Right cardiac atrium (tissue), 5 donors: ENCODE measurements around the gene EXOC6. TPM values are rescaled to one million over a fixed set of nuclear protein-coding genes. Genes with fewer than 3 reads are reported as not detected.
"Not testable (repeated sequence)": the region's sequence is repeated elsewhere in the genome, so short reads cannot be mapped to it uniquely, and the experiment has no call there.

Experiments
- ATAC-seq, 2 donors: fragments of 200-7000 bp; cut with Tn5 transposase; one replicate each; pipeline versions ENCODE4 v1.8.0 to v1.9.1; 2020; ENCODE audit warnings: moderate library complexity in 2 of 2, mild to moderate bottlenecking in 1 of 2
- DNase-seq, 3 donors: peaks; one replicate each; pipeline ENCODE4 v3.0.0-alpha.2; 2020
- H3K27ac ChIP-seq: one replicate; pipeline ENCODE4 v1.5.1; 2013; ENCODE audit warnings: mild to moderate bottlenecking, low read length, control low read depth, moderate library complexity
- H3K27me3 ChIP-seq: one replicate; pipeline ENCODE4 v1.6.1; 2013; ENCODE audit not compliant: control insufficient read depth, insufficient read depth
- H3K4me1 ChIP-seq: one replicate; pipeline ENCODE4 v1.6.1; 2013; ENCODE audit warnings: low read length; ENCODE audit not compliant: control insufficient read depth, insufficient read depth
- H3K4me3 ChIP-seq: one replicate; pipeline ENCODE4 v1.5.1; 2013; ENCODE audit warnings: low read length, control low read depth
- H3K9me3 ChIP-seq: one replicate; pipeline ENCODE4 v1.6.1; 2013; ENCODE audit warnings: low read length; ENCODE audit not compliant: control insufficient read depth
- WGBS: extraction: QIAGEN DNeasy Blood & Tissue Kit; methylation state at CpG from one replicate; pipeline ENCODE4 v1.1.7; 2013; 5-methylcytosine and 5-hydroxymethylcytosine counted together
- intact Hi-C, 4 donors: fragments of 100-400 bp; cut with DNase I; formaldehyde crosslinking; loops; one replicate each; pipeline versions ENCODE4 v1.11.0 to v1.14.0; 2022 to 2023
- polyA plus RNA-seq: library from polyadenylated mRNA; stranded (reverse); fragments of 200-250 nt; gene quantifications from one replicate; pipeline ENCODE4 v1.2.3, GENCODE V29; 2013
- total RNA-seq, 4 donors: library from RNA; stranded (reverse); fragmentation: NEBNext Ultra II Directional; extraction: Animal tissue kit (Norgen Biotek cat#: 25700); gene quantifications; one replicate each; pipeline ENCODE4 v1.2.1, GENCODE V29; 2021
- donor health status: healthy with polysubstance abuse.
- donor health status: DM: no; HTN: yes; CAD: no.
- donor health status: DM: no; HTN: no; CAD: no.
- donor health status: DM: no; HTN: yes; CAD: no; lungs with severe emphysema.
- donor health status: DM: yes; HTN: yes; CAD: no.

EXOC6 gene
- total and polyA plus RNA-seq, 5 donors, result 5.7 to 9.5 (median 8.8) TPM

GRCh38 chr10:92946491-92946890 lies 98.2 kb downstream of the EXOC6 start:
- 99% methylated on average over 3 of the region's 3 CpGs for WGBS
- DNase-seq (no peak), ATAC-seq (no peak)
- Histone ChIP-seq H3K27me3 (no peaks in the 10 kb centered on the region), H3K4me3 (no peak overlapping the region), H3K4me1 (no peaks in the 10 kb centered on the region), H3K27ac (no peak overlapping the region), H3K9me3 (no peaks in the 10 kb centered on the region)
- intact Hi-C loops, result no loop called here

- intact Hi-C loops, H3K27me3 ChIP-seq, H3K27ac ChIP-seq, DNase-seq, H3K4me3 ChIP-seq, H3K9me3 ChIP-seq, H3K4me1 ChIP-seq, ATAC-seq: not testable (repeated sequence)
Measured at GRCh38 chr10:92952573-92952972, 104.3 kb downstream of the EXOC6 start.

GRCh38 chr10:92957223-92958010 lies 109.1 kb downstream of the EXOC6 start:
- Histone ChIP-seq H3K27ac (no peak overlapping the region), H3K27me3 (no peaks in the 10 kb centered on the region)

GRCh38 chr10:92961638-92962037 lies 113.3 kb downstream of the EXOC6 start:
- no peaks in the 10 kb centered on the region for H3K9me3 ChIP-seq
- H3K4me1 ChIP-seq, result no peaks in the 10 kb centered on the region
- no peak overlapping the region for H3K27ac ChIP-seq
- H3K27me3 ChIP-seq, result no peaks in the 10 kb centered on the region
- DNase-seq, result no peak
- WGBS, result 79% methylated on average over 2 of the region's 2 CpGs
- H3K4me3 ChIP-seq, result no peak overlapping the region
- intact Hi-C loops, result no loop called here
- no peak for ATAC-seq

More at GRCh38 chr10:92957223-92958010, 109.1 kb downstream of the EXOC6 start:
- H3K4me1 ChIP-seq, result no peaks in the 10 kb centered on the region
- H3K4me3 ChIP-seq, result no peak overlapping the region
- H3K9me3 ChIP-seq, result no peaks in the 10 kb centered on the region
- intact Hi-C loops, result no loop called here
- no peak for DNase-seq
- WGBS, result 49% methylated on average over 2 of the region's 2 CpGs
- peak in 1 of 2 donors; percentile 65 for ATAC-seq

- Histone ChIP-seq H3K27ac (no peak overlapping the region), H3K4me3 (no peak overlapping the region), H3K4me1 (no peaks in the 10 kb centered on the region), H3K9me3 (no peaks in the 10 kb centered on the region), H3K27me3 (no peaks in the 10 kb centered on the region)
- intact Hi-C loops, result no loop called here
- whole genome bisulfite sequencing, result 51% methylated on average over 2 of the region's 2 CpGs
- no peak for ATAC-seq
- no peak for DNase-seq
Measured at GRCh38 chr10:92965314-92965713, 117.0 kb downstream of the EXOC6 start.

- intact Hi-C loops, result no loop called here
- DNase-seq, result no peak
- no peaks in the 10 kb centered on the region for H3K4me1 ChIP-seq
- no peak overlapping the region for H3K4me3 ChIP-seq
- ATAC-seq, result no peak
- no peak overlapping the region for H3K27ac ChIP-seq
- no peaks in the 10 kb centered on the region for H3K9me3 ChIP-seq
- 95% methylated on average over 2 of the region's 2 CpGs for WGBS
- H3K27me3 ChIP-seq, result no peaks in the 10 kb centered on the region
Measured at GRCh38 chr10:92967641-92968040, 119.3 kb downstream of the EXOC6 start.

- WGBS, result 91% methylated on average over 1 of the region's 1 CpG
Measured at GRCh38 chr10:92969151-92969550, 120.8 kb downstream of the EXOC6 start.

GRCh38 chr10:92970301-92971070 lies 122.2 kb downstream of the EXOC6 start:
- H3K4me3 ChIP-seq, result no peak overlapping the region
- no peak overlapping the region for H3K27ac ChIP-seq
- intact Hi-C loops, result no loop called here
- no peak for DNase-seq
- H3K4me1 ChIP-seq, result no peaks in the 10 kb centered on the region
- H3K9me3 ChIP-seq, result no peaks in the 10 kb centered on the region
- 87% methylated on average over 3 of the region's 3 CpGs for WGBS
- H3K27me3 ChIP-seq, result no peaks in the 10 kb centered on the region
- no peak for ATAC-seq

More at GRCh38 chr10:92969151-92969550, 120.8 kb downstream of the EXOC6 start:
- Histone ChIP-seq H3K4me1 (no peaks in the 10 kb centered on the region), H3K27ac (no peak overlapping the region), H3K9me3 (no peaks in the 10 kb centered on the region), H3K27me3 (no peaks in the 10 kb centered on the region), H3K4me3 (no peak overlapping the region)
- intact Hi-C loops, result no loop called here
- no peak for ATAC-seq
- DNase-seq, result no peak

GRCh38 chr10:92972066-92972870 lies 123.9 kb downstream of the EXOC6 start:
- peak; percentile 19 to 63 for ATAC-seq
- intact Hi-C loops, result no loop called here
- no peak overlapping the region for H3K27ac ChIP-seq
- H3K9me3 ChIP-seq, result no peaks in the 10 kb centered on the region
- H3K4me1 ChIP-seq, result no peaks in the 10 kb centered on the region
- WGBS, result 53% methylated on average over 3 of the region's 3 CpGs
- H3K27me3 ChIP-seq, result no peaks in the 10 kb centered on the region
- no peak overlapping the region for H3K4me3 ChIP-seq
- peak in 1 of 3 donors; percentile 28 for DNase-seq

GRCh38 chr10:92972886-92973285 lies 124.6 kb downstream of the EXOC6 start:
- no peak overlapping the region for H3K27ac ChIP-seq

GRCh38 chr10:92976278-92976677 lies 128.0 kb downstream of the EXOC6 start:
- H3K27ac ChIP-seq, H3K27me3 ChIP-seq, DNase-seq, H3K4me1 ChIP-seq, intact Hi-C loops, H3K9me3 ChIP-seq, H3K4me3 ChIP-seq, ATAC-seq: not testable (repeated sequence)
- 71% methylated on average over 2 of the region's 5 CpGs for WGBS

More at GRCh38 chr10:92972886-92973285, 124.6 kb downstream of the EXOC6 start:
- Histone ChIP-seq H3K27me3 (no peaks in the 10 kb centered on the region), H3K4me3 (no peak overlapping the region), H3K9me3 (no peaks in the 10 kb centered on the region), H3K4me1 (no peaks in the 10 kb centered on the region)
- ATAC-seq (no peak), DNase-seq (no peak)
- intact Hi-C loops, result no loop called here
- 80% methylated on average over 2 of the region's 2 CpGs for WGBS
